HCT116 (cell line): ENCODE data around the gene PHGDH. TPM values are rescaled to one million over a fixed set of nuclear protein-coding genes. Genes with fewer than 3 reads are reported as not detected.

Experiments used
- ATAC-seq: fragments of 200-7000 bp; cut with Tn5 transposase; 2 replicates; pipeline ENCODE4 v1.9.1; 2020; ENCODE audit warnings: mild to moderate bottlenecking, moderate library complexity
- BruUV-seq: library from RNA; stranded (reverse); fragments of 400-500 nt; replicated peaks from 2 replicates; lab custom pipeline; 2021; lab: Mats Ljungman, UMichigan
- CTCF ChIA-PET: fragments of 300-600 bp; sonication (Branson Sonifier 250); formaldehyde crosslinking; loops from one replicate; lab custom pipeline; 2021; ENCODE audit warnings: antibody characterized with exemption; lab: Charles Lee
- POLR2A ChIA-PET: fragments of 300-600, 350-600 bp; sonication (Branson Sonifier 250); formaldehyde crosslinking; loops from one replicate; lab custom pipeline; 2021; ENCODE audit warnings: antibody characterized with exemption; lab: Charles Lee
- RAD21 ChIA-PET, 2 experiments: fragments of 300-600 bp; sonication (Branson Sonifier 250); formaldehyde crosslinking; loops; one replicate each; lab custom pipeline; 2023; ENCODE audit warnings: low total read pairs in 2 of 2; ENCODE audit not compliant: uncharacterized antibody in 2 of 2, unreplicated experiment in 2 of 2, low non-redundant PET in 1 of 2; lab: Charles Lee
- DNase-seq: peaks from one replicate; pipeline ENCODE4 v3.0.0-alpha.2; 2010; ENCODE audit warnings: low read depth, low spot score
- H2AFZ ChIP-seq: fragments of 200-600 bp; shearing (Covaris generic), sonication (generic); 2 replicates; pipeline ENCODE4 v1.6.1; 2017; ENCODE audit warnings: low read depth, mixed run types, mixed read lengths, antibody characterized with exemption, low read length; ENCODE audit not compliant: poor library complexity, severe bottlenecking
- H3K27ac ChIP-seq: 2 replicates; pipeline ENCODE4 v1.5.1; 2012; ENCODE audit warnings: low read depth, low read length
- H3K27me3 ChIP-seq: fragments of 200-600 bp; sonication (generic); 2 replicates; pipeline ENCODE4 v1.6.1; 2016; ENCODE audit warnings: mixed run types, low read length, mixed read lengths; ENCODE audit not compliant: insufficient read depth
- H3K36me3 ChIP-seq, 2 experiments: fragments of 200-500 bp in 1 of 2; fragments of 200-600 bp in 1 of 2; sonication (Bioruptor generic) in 1 of 2; sonication (generic) in 1 of 2; 2 replicates each; pipeline versions ENCODE4 v1.5.1 to v1.6.1; 2014 to 2016; ENCODE audit warnings: low read length in 2 of 2, inconsistent platforms in 1 of 2, mixed read lengths in 1 of 2, mixed run types in 1 of 2; ENCODE audit not compliant: insufficient read depth in 2 of 2, control insufficient read depth in 1 of 2
- H3K4me1 ChIP-seq, 2 experiments: fragments of 200-600 bp in 1 of 2; sonication (generic) in 1 of 2; 2 replicates each; pipeline versions ENCODE4 v1.5.1 to v1.6.1; 2012 to 2017; ENCODE audit warnings: low read length in 2 of 2, inconsistent platforms in 1 of 2, mild to moderate bottlenecking in 1 of 2, mixed read lengths in 1 of 2, mixed run types in 1 of 2, moderate library complexity in 1 of 2; ENCODE audit not compliant: insufficient read depth in 2 of 2, control insufficient read depth in 1 of 2
- H3K4me2 ChIP-seq: fragments of 200-600 bp; sonication (generic); 2 replicates; pipeline ENCODE4 v1.6.1; 2017; ENCODE audit warnings: mixed run types, low read length, mixed read lengths
- H3K4me3 ChIP-seq, 2 experiments: fragments of 200-600 bp in 1 of 2; sonication (generic) in 1 of 2; replicated peaks in 1 of 2; 2 replicates each; pipeline ENCODE4 v1.5.1; 2011 to 2016; ENCODE audit warnings: low read length in 2 of 2, control low read depth in 1 of 2, low read depth in 1 of 2, mild to moderate bottlenecking in 1 of 2, mixed read lengths in 1 of 2, mixed run types in 1 of 2
- H3K79me2 ChIP-seq: fragments of 200-600 bp; sonication (generic); 2 replicates; pipeline ENCODE4 v1.6.1; 2017; ENCODE audit warnings: mild to moderate bottlenecking, mixed run types, low read length, moderate library complexity, mixed read lengths; ENCODE audit not compliant: insufficient read depth
- H3K9ac ChIP-seq: fragments of 200-600 bp; sonication (generic); 2 replicates; pipeline ENCODE4 v1.6.1; 2016; ENCODE audit warnings: low read length, mixed read lengths
- H3K9me2 ChIP-seq: fragments of 200-600 bp; sonication (generic), shearing (Covaris generic); 2 replicates; pipeline ENCODE4 v1.6.1; 2017; ENCODE audit warnings: mixed run types, mild to moderate bottlenecking, moderate library complexity; ENCODE audit not compliant: insufficient read depth
- H3K9me3 ChIP-seq, 2 experiments: fragments of 200-500 bp in 1 of 2; fragments of 200-600 bp in 1 of 2; sonication (Bioruptor generic) in 1 of 2; sonication (generic) in 1 of 2; 2 replicates each; pipeline ENCODE4 v1.6.1; 2014 to 2017; ENCODE audit warnings: low read length in 2 of 2, mixed read lengths in 2 of 2, inconsistent platforms in 1 of 2, low read depth in 1 of 2, mild to moderate bottlenecking in 1 of 2, mixed run types in 1 of 2, moderate library complexity in 1 of 2; ENCODE audit not compliant: control insufficient read depth in 1 of 2, insufficient read depth in 1 of 2
- H4K20me1 ChIP-seq: fragments of 200-600 bp; sonication (generic), shearing (Covaris generic); 2 replicates; pipeline ENCODE4 v1.6.1; 2017; ENCODE audit warnings: mixed run types, mild to moderate bottlenecking, moderate library complexity; ENCODE audit not compliant: insufficient read depth
- ATF3 ChIP-seq: IDR thresholded peaks from 2 replicates; pipeline ENCODE4 v1.6.1; 2012
- CBX3 ChIP-seq: IDR thresholded peaks from 2 replicates; pipeline ENCODE4 v1.6.1; 2012; ENCODE audit warnings: low read depth
- EGR1 ChIP-seq: IDR thresholded peaks from 2 replicates; pipeline ENCODE4 v1.6.1; 2012; ENCODE audit warnings: low read depth
- ELF1 ChIP-seq: IDR thresholded peaks from 2 replicates; pipeline ENCODE4 v1.6.1; 2012; ENCODE audit warnings: low read depth, borderline replicate concordance
- FOSL1 ChIP-seq: IDR thresholded peaks from 2 replicates; pipeline ENCODE4 v1.6.1; 2012; ENCODE audit warnings: low read depth
- SIN3A ChIP-seq: IDR thresholded peaks from 2 replicates; pipeline ENCODE4 v1.6.1; 2012; ENCODE audit warnings: low read depth
- ZBTB33 ChIP-seq: IDR thresholded peaks from 2 replicates; pipeline ENCODE4 v1.6.1; 2011; ENCODE audit warnings: mild to moderate bottlenecking, low read length, moderate library complexity; ENCODE audit not compliant: insufficient replicate concordance; ENCODE audit errors: extremely low read depth
- ZFX ChIP-seq: fragments of 450-650 bp; IDR thresholded peaks from 2 replicates; pipeline ENCODE4 v1.6.1; 2017
- intact Hi-C: fragments of 100-400 bp; cut with micrococcal nuclease; formaldehyde crosslinking; loops from 2 replicates; pipeline ENCODE4 v1.10.0; 2022
- total RNA-seq: library from RNA; stranded (reverse); gene quantifications from one replicate; pipeline ENCODE4 v1.2.1, GENCODE V29; 2021; ENCODE audit not compliant: unreplicated experiment

PHGDH gene
- total RNA-seq, 1 experiment from 2014 or later = 187 TPM

DNA sequence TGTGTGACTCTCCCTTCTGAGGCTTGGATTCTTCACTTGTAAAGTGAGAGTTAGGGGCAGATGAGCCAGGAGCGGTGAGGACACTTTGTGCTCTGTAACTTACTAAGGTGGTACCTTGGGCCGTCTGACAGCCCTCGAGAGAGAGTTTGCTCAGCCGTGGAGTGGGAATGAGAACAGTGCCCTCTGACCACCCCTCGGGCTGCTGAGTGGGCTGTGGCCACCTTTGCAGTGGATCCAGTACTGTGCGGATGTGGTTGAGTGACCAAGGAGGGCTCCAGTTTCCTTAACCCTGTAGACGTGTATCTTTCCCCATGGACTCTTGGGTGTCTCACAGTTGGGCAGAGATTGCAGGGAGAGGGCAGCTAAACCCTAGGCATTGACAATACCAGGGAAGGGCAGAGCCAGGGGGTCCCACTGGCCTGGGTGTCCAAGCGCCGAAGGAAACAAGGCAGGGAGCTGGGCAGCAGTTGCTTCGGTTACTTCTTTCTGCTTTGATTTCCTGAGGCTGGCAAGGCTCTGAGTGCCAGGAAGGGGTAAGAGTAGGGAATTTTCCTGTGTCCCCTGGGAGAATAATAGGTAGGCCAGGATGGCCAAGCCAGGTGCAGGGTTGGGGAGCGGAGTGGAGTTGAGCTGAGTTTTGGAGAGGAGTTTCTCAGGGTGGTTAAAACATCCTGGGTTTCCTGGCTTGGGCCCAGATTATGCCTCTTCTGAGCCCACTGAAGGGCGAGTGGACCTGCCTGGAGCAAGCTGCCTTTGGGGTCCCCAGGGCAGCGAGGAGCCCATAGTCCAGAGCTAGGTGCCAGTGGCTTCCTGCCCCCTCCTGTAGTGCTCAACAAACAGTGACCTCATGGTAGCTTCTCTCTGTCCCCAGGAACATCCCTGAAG is 29.4 kb downstream of the PHGDH start:
- POLR2A ChIA-PET = no interaction called here
- no peak overlapping the region for H2AFZ ChIP-seq
- no peaks in the 10 kb centered on the region for H3K27me3 ChIP-seq
- H3K79me2 ChIP-seq = no peaks in the 10 kb centered on the region
- no TSS peak for BruUV-seq
- ATAC-seq = no peak
- no peaks in the 10 kb centered on the region for H4K20me1 ChIP-seq
- no peak overlapping the region for H3K4me2 ChIP-seq
- H3K9ac ChIP-seq = no peak overlapping the region
- RAD21 ChIA-PET = no interaction called here
- CTCF ChIA-PET = no interaction called here
- H3K27ac ChIP-seq = no peak overlapping the region
- no peaks in the 10 kb centered on the region for H3K4me1 ChIP-seq
- no peak for TF ChIP-seq SIN3A
- no peak for TF ChIP-seq ZBTB33
- TF ChIP-seq ZFX = no peak
- TF ChIP-seq EGR1 = no peak
- TF ChIP-seq CBX3 = no peak
- TF ChIP-seq ELF1 = no peak
- no peak for TF ChIP-seq ATF3
- TF ChIP-seq FOSL1 = no peak
- intact Hi-C loops = loop anchor here (5.0 kb wide), 1 partner anchor 129 kb away; no protein-coding TSS in a partner anchor
- DNase-seq = no peak
- H3K9me3 ChIP-seq = no peaks in the 10 kb centered on the region
- peaks cover 0 to 8% of the 10 kb centered on the region in 2 experiments; a peak in 2 of 4 replicates for H3K36me3 ChIP-seq
- H3K4me3 ChIP-seq = no peak overlapping the region
- no peaks in the 10 kb centered on the region for H3K9me2 ChIP-seq
